ENCODE measurements around the gene LYRM2. TPM values are rescaled to one million over a fixed set of nuclear protein-coding genes. Genes with fewer than 3 reads are reported as not detected.
A peak's percentile ranks its signal among the peaks of the same experiment; 100 is the strongest.

The LYRM2 gene
- total RNA-seq, 1 donor from 2014 or later = 27.5 TPM

- H3K4me3 Mint-ChIP-seq (ENCODE audit: unreplicated experiment) = no peak overlapping the region
- H3K27me3 Mint-ChIP-seq (ENCODE audit: low read depth) = no peaks in the 10 kb centered on the region
- TF ChIP-seq CTCF (IDR thresholded peaks at IDR 0.05) = no peak
- H3K36me3 Mint-ChIP-seq (ENCODE audit: low read depth) = peaks cover 8% of the 10 kb centered on the region
- H3K27ac Mint-ChIP-seq (ENCODE audit: unreplicated experiment) = no peak overlapping the region
- peaks cover 55% of the 10 kb centered on the region for H3K4me1 Mint-ChIP-seq (ENCODE audit: low read depth)
- no peak for DNase-seq (ENCODE audit: low spot score)
- no peaks in the 10 kb centered on the region for H3K9me3 Mint-ChIP-seq (ENCODE audit: low read depth)
Measured at GRCh38 chr6:89566930-89567629, 71.5 kb downstream of the LYRM2 start.

- Mint-ChIP-seq H3K27me3 (ENCODE audit: low read depth) (no peaks in the 10 kb centered on the region), H3K36me3 (ENCODE audit: low read depth) (peaks cover 8% of the 10 kb centered on the region), H3K27ac (ENCODE audit: unreplicated experiment) (peak overlapping the region; percentile 92), H3K4me3 (ENCODE audit: unreplicated experiment) (no peak overlapping the region), H3K9me3 (ENCODE audit: low read depth) (no peaks in the 10 kb centered on the region), H3K4me1 (ENCODE audit: low read depth) (peaks cover 63% of the 10 kb centered on the region)
- no peak for TF ChIP-seq CTCF (IDR thresholded peaks at IDR 0.05)
- no peak for DNase-seq (ENCODE audit: low spot score)
Measured at GRCh38 chr6:89566008-89566800, 72.3 kb downstream of the LYRM2 start.

GRCh38 chr6:89564752-89565427, 73.7 kb downstream of the LYRM2 start:
- H3K4me3 Mint-ChIP-seq (ENCODE audit: unreplicated experiment) = peak overlapping the region; percentile 39
- no peak for DNase-seq (ENCODE audit: low spot score)
- H3K27ac Mint-ChIP-seq (ENCODE audit: unreplicated experiment) = peak overlapping the region; percentile 92
- peaks cover 8% of the 10 kb centered on the region for H3K36me3 Mint-ChIP-seq (ENCODE audit: low read depth)
- H3K4me1 Mint-ChIP-seq (ENCODE audit: low read depth) = peaks cover 71% of the 10 kb centered on the region
- H3K27me3 Mint-ChIP-seq (ENCODE audit: low read depth) = no peaks in the 10 kb centered on the region
- no peak for TF ChIP-seq CTCF (IDR thresholded peaks at IDR 0.05)
- H3K9me3 Mint-ChIP-seq (ENCODE audit: low read depth) = no peaks in the 10 kb centered on the region

GRCh38 chr6:89563866-89564265, 74.7 kb downstream of the LYRM2 start:
- peaks cover 6% of the 10 kb centered on the region for H3K36me3 Mint-ChIP-seq (ENCODE audit: low read depth)
- H3K4me1 Mint-ChIP-seq (ENCODE audit: low read depth) = peaks cover 71% of the 10 kb centered on the region
- no peak overlapping the region for H3K4me3 Mint-ChIP-seq (ENCODE audit: unreplicated experiment)
- H3K27ac Mint-ChIP-seq (ENCODE audit: unreplicated experiment) = peak overlapping the region; percentile 92
- DNase-seq (ENCODE audit: low spot score) = no peak
- TF ChIP-seq CTCF (IDR thresholded peaks at IDR 0.05) = no peak
- no peaks in the 10 kb centered on the region for H3K27me3 Mint-ChIP-seq (ENCODE audit: low read depth)
- no peaks in the 10 kb centered on the region for H3K9me3 Mint-ChIP-seq (ENCODE audit: low read depth)

Data from chondrocyte (in vitro differentiated cells).